Gastroesophageal sphincter (tissue), 3 donors: ENCODE measurements around the gene UBQLN1.

ENCODE experiments used
- CTCF ChIP-seq, 4 experiments: fragments of 200-600 bp in 2 of 4; fragments of 450-650 bp in 2 of 4; sonication (generic) in 1 of 4; IDR thresholded peaks; one replicate each; pipeline ENCODE4 v1.5.1; 2017 to 2019; ENCODE audit warnings: antibody characterized with exemption in 4 of 4, mild to moderate bottlenecking in 2 of 4, moderate library complexity in 2 of 4
- POLR2A ChIP-seq, 2 donors: fragments of 450-650 bp; IDR thresholded peaks; one replicate each; pipeline ENCODE4 v1.6.1; 2017; ENCODE audit warnings: antibody characterized with exemption in 2 of 2, mild to moderate bottlenecking in 2 of 2, moderate library complexity in 1 of 2
- POLR2AphosphoS5 ChIP-seq: sonication (generic); formaldehyde crosslinking; IDR thresholded peaks from one replicate; pipeline ENCODE4 v1.6.1; 2017; ENCODE audit warnings: antibody characterized with exemption

- TF ChIP-seq CTCF (IDR thresholded peaks at IDR 0.05) (no peak), POLR2A (IDR thresholded peaks at IDR 0.05) (no peak), POLR2AphosphoS5 (no peak)
These were observed 42.1 kb downstream of the UBQLN1 start for GRCh38 chr9:83665580-83666200.
